ENCODE measurements around the gene CHCHD6.

The CHCHD6 gene

GRCh38 chr3:126685021-126685420 is 19.0 kb upstream of the CHCHD6 start:
- Histone ChIP-seq H3K4me1 (ENCODE audit: control insufficient read depth, insufficient read depth, low read length) (peaks cover 8% of the 10 kb centered on the region; the same call in 1 of the 2 replicates), H3K27ac (ENCODE audit: low read depth, low read length) (no peak overlapping the region), H3K9ac (ENCODE audit: low read depth, low read length) (no peak overlapping the region), H3K4me3 (ENCODE audit: low read depth, low read length) (no peak overlapping the region), H3K36me3 (ENCODE audit: control insufficient read depth, insufficient read depth, low read length) (no peaks in the 10 kb centered on the region), H3K9me3 (ENCODE audit: control insufficient read depth, insufficient read depth, low read length) (no peaks in the 10 kb centered on the region), H3K27me3 (ENCODE audit: control insufficient read depth, insufficient read depth, low read length) (peaks cover 5% of the 10 kb centered on the region)

- H3K4me1 ChIP-seq (ENCODE audit: control insufficient read depth, insufficient read depth, low read length): 0 out of 2 replicates have a peak, but pooled peaks cover 8% of the 10 kb centered on the region
- H3K4me3 ChIP-seq (ENCODE audit: low read depth, low read length): no peak overlapping the region
- no peaks in the 10 kb centered on the region for H3K36me3 ChIP-seq (ENCODE audit: control insufficient read depth, insufficient read depth, low read length)
- H3K27ac ChIP-seq (ENCODE audit: low read depth, low read length): no peak overlapping the region
- no peaks in the 10 kb centered on the region for H3K9me3 ChIP-seq (ENCODE audit: control insufficient read depth, insufficient read depth, low read length)
- H3K27me3 ChIP-seq (ENCODE audit: control insufficient read depth, insufficient read depth, low read length): peaks cover under 1% of the 10 kb centered on the region; the same call in 1 of the 2 replicates
- H3K9ac ChIP-seq (ENCODE audit: low read depth, low read length): no peak overlapping the region
These were observed 18.5 kb upstream of the CHCHD6 start for GRCh38 chr3:126685493-126685892.

DNA sequence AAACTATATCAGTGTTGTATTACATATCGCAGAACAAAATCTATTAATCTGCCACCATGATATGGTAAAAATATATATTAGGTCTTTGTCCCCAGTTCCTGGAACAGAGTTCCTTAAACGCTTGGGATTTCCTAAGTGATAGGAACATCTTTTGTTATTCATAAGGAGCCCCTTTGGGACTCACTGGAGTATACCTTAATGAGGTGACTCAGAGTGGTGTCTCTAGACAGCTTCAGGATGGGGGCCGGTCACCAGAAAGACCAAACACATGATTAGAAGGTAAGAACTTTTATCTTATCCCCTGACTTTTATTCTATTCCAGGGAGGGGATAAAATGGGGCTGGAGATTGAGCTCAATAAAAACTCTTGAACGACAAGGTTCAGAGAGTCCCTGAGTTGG is 12.3 kb upstream of the CHCHD6 start:
- Histone ChIP-seq H3K4me1 (ENCODE audit: control insufficient read depth, insufficient read depth, low read length) (no peaks in the 10 kb centered on the region), H3K27me3 (ENCODE audit: control insufficient read depth, insufficient read depth, low read length) (no peaks in the 10 kb centered on the region), H3K36me3 (ENCODE audit: control insufficient read depth, insufficient read depth, low read length) (no peaks in the 10 kb centered on the region), H3K9me3 (ENCODE audit: control insufficient read depth, insufficient read depth, low read length) (no peaks in the 10 kb centered on the region), H3K4me3 (ENCODE audit: low read depth, low read length) (no peak overlapping the region), H3K9ac (ENCODE audit: low read depth, low read length) (no peak overlapping the region), H3K27ac (ENCODE audit: low read depth, low read length) (no peak overlapping the region)

DNA sequence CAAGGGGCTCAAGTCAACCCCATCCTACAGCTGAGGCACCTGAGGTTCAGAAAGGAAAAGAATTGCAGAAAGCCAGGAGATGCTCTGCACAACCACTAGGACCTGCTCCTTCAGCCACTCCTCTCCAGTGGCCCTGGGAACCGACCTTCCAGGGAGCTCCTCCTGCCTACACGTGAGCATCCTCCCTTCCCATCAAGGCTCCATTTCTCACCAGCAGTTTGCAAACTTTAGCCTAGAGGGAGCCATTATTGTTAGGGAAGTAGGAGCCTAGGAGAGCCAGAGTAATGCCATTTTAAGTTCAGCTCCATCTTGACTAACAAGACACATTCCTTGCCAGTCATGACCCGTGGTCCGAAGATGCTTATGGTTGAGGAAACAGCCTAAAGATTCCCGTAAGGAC is 11.2 kb upstream of the CHCHD6 start:
- no peaks in the 10 kb centered on the region for H3K4me1 ChIP-seq (ENCODE audit: control insufficient read depth, insufficient read depth, low read length)
- no peak overlapping the region for H3K27ac ChIP-seq (ENCODE audit: low read depth, low read length)
- no peak overlapping the region for H3K4me3 ChIP-seq (ENCODE audit: low read depth, low read length)
- H3K9me3 ChIP-seq (ENCODE audit: control insufficient read depth, insufficient read depth, low read length): no peaks in the 10 kb centered on the region
- no peaks in the 10 kb centered on the region for H3K36me3 ChIP-seq (ENCODE audit: control insufficient read depth, insufficient read depth, low read length)
- H3K27me3 ChIP-seq (ENCODE audit: control insufficient read depth, insufficient read depth, low read length): no peaks in the 10 kb centered on the region
- no peak overlapping the region for H3K9ac ChIP-seq (ENCODE audit: low read depth, low read length)

- H3K27me3 ChIP-seq (ENCODE audit: control insufficient read depth, insufficient read depth, low read length): no peaks in the 10 kb centered on the region
- no peaks in the 10 kb centered on the region for H3K9me3 ChIP-seq (ENCODE audit: control insufficient read depth, insufficient read depth, low read length)
- no peak overlapping the region for H3K9ac ChIP-seq (ENCODE audit: low read depth, low read length)
- H3K36me3 ChIP-seq (ENCODE audit: control insufficient read depth, insufficient read depth, low read length): no peaks in the 10 kb centered on the region
- no peak overlapping the region for H3K27ac ChIP-seq (ENCODE audit: low read depth, low read length)
- no peak overlapping the region for H3K4me3 ChIP-seq (ENCODE audit: low read depth, low read length)
- no peaks in the 10 kb centered on the region for H3K4me1 ChIP-seq (ENCODE audit: control insufficient read depth, insufficient read depth, low read length)
These were observed 10.1 kb upstream of the CHCHD6 start for GRCh38 chr3:126693921-126694320.

DNA sequence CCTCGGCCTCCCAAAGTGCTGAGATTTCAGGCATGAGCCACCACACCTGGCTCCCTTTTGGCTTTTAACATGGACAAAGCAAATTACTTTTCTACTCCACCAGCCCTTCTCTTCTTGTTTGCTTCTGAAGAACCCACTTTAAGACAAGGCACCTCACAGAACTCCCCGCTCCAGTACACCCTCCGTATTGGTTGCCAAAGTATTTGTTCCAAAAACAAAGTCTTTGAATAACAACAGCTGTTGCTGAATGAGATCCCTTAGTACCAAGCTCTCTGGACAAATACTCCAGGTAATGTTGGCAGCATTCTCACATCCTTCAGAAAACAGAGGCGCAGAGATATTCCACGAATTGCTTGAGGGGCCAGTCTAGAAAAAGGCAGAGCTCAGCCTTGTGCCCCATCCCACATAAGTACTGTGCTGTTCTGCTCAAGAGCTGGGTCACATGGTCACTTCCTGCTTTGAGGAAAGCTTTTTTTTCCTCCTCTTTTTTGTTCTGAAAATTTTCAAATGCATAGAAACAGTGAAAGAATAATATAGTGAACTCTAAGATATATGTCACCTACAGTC is 7.3 kb upstream of the CHCHD6 start:
- no peak overlapping the region for H3K9ac ChIP-seq (ENCODE audit: low read depth, low read length)
- H3K9me3 ChIP-seq (ENCODE audit: control insufficient read depth, insufficient read depth, low read length): no peaks in the 10 kb centered on the region
- no peaks in the 10 kb centered on the region for H3K4me1 ChIP-seq (ENCODE audit: control insufficient read depth, insufficient read depth, low read length)
- H3K4me3 ChIP-seq (ENCODE audit: low read depth, low read length): no peak overlapping the region
- no peaks in the 10 kb centered on the region for H3K36me3 ChIP-seq (ENCODE audit: control insufficient read depth, insufficient read depth, low read length)
- no peak overlapping the region for H3K27ac ChIP-seq (ENCODE audit: low read depth, low read length)
- no peaks in the 10 kb centered on the region; the same call in 1 of the 2 replicates for H3K27me3 ChIP-seq (ENCODE audit: control insufficient read depth, insufficient read depth, low read length)

DNA sequence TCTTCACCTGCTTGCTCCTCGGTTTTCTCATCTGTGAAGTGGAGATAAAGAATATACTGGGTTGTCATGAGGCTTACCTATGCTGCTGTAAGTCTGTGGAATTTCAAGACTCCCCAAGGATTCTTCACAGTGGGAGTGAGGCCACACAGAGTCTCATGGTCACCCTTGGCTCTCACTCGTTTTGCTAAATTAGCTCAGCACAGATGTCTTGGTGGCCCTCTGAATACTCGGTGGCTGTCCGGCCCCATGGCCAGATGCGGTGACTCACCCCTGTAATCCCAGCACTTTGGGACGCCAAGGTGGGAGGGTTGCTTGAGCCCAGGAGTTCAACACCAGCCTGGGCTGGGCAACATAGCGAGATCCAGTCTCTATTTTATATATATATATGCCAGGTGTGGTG is 5.0 kb upstream of the CHCHD6 start:
- Histone ChIP-seq H3K4me3 (ENCODE audit: low read depth, low read length) (no peak overlapping the region), H3K27ac (ENCODE audit: low read depth, low read length) (no peak overlapping the region), H3K9ac (ENCODE audit: low read depth, low read length) (no peak overlapping the region), H3K9me3 (ENCODE audit: control insufficient read depth, insufficient read depth, low read length) (no peaks in the 10 kb centered on the region), H3K4me1 (ENCODE audit: control insufficient read depth, insufficient read depth, low read length) (peaks cover 7% of the 10 kb centered on the region; the same call in 1 of the 2 replicates), H3K27me3 (ENCODE audit: control insufficient read depth, insufficient read depth, low read length) (peaks cover 9% of the 10 kb centered on the region; the same call in 1 of the 2 replicates), H3K36me3 (ENCODE audit: control insufficient read depth, insufficient read depth, low read length) (no peaks in the 10 kb centered on the region)

GRCh38 chr3:126704494-126705214 is 614 bp downstream of the CHCHD6 start:
- no peaks in the 10 kb centered on the region for H3K36me3 ChIP-seq (ENCODE audit: control insufficient read depth, insufficient read depth, low read length)
- H3K27ac ChIP-seq (ENCODE audit: low read depth, low read length): no peak overlapping the region
- H3K9me3 ChIP-seq (ENCODE audit: control insufficient read depth, insufficient read depth, low read length): no peaks in the 10 kb centered on the region
- H3K4me1 ChIP-seq (ENCODE audit: control insufficient read depth, insufficient read depth, low read length): peaks cover 7% of the 10 kb centered on the region; the same call in 1 of the 2 replicates
- no peak overlapping the region for H3K9ac ChIP-seq (ENCODE audit: low read depth, low read length)
- peak overlapping the region; percentile 67 for H3K4me3 ChIP-seq (ENCODE audit: low read depth, low read length)
- peaks cover 20% of the 10 kb centered on the region for H3K27me3 ChIP-seq (ENCODE audit: control insufficient read depth, insufficient read depth, low read length)

DNA sequence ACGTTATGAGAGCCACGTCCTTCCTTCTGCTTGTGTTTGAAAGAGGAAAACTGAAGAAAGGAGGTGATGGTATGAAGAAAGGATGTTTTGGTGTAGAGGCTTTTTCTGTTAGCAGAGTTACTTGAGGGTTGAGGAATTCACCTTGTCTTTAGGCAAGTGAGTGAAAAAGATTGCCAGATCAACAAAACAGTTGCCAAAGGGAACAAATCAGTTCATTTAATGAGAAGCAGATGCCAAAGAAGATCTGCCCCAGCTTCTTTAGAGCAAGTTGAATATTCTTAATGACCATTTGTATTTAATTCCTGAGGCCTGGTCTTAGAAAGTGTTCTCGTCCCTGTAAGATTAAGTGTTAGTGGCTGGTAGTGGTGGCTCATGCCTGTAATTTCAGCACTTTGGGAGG is 2.6 kb downstream of the CHCHD6 start:
- Histone ChIP-seq H3K9me3 (ENCODE audit: control insufficient read depth, insufficient read depth, low read length) (no peaks in the 10 kb centered on the region), H3K9ac (ENCODE audit: low read depth, low read length) (no peak overlapping the region), H3K4me3 (ENCODE audit: low read depth, low read length) (no peak overlapping the region), H3K27me3 (ENCODE audit: control insufficient read depth, insufficient read depth, low read length) (peaks cover 20% of the 10 kb centered on the region), H3K27ac (ENCODE audit: low read depth, low read length) (no peak overlapping the region), H3K4me1 (ENCODE audit: control insufficient read depth, insufficient read depth, low read length) (peaks cover 7% of the 10 kb centered on the region; the same call in 1 of the 2 replicates), H3K36me3 (ENCODE audit: control insufficient read depth, insufficient read depth, low read length) (no peaks in the 10 kb centered on the region)

- Histone ChIP-seq H3K27me3 (ENCODE audit: control insufficient read depth, insufficient read depth, low read length) (no peaks in the 10 kb centered on the region), H3K27ac (ENCODE audit: low read depth, low read length) (no peak overlapping the region), H3K36me3 (ENCODE audit: control insufficient read depth, insufficient read depth, low read length) (no peaks in the 10 kb centered on the region), H3K4me1 (ENCODE audit: control insufficient read depth, insufficient read depth, low read length) (no peaks in the 10 kb centered on the region), H3K9me3 (ENCODE audit: control insufficient read depth, insufficient read depth, low read length) (no peaks in the 10 kb centered on the region), H3K4me3 (ENCODE audit: low read depth, low read length) (no peak overlapping the region), H3K9ac (ENCODE audit: low read depth, low read length) (no peak overlapping the region)
These were observed 7.2 kb downstream of the CHCHD6 start for GRCh38 chr3:126711121-126711760.

DNA sequence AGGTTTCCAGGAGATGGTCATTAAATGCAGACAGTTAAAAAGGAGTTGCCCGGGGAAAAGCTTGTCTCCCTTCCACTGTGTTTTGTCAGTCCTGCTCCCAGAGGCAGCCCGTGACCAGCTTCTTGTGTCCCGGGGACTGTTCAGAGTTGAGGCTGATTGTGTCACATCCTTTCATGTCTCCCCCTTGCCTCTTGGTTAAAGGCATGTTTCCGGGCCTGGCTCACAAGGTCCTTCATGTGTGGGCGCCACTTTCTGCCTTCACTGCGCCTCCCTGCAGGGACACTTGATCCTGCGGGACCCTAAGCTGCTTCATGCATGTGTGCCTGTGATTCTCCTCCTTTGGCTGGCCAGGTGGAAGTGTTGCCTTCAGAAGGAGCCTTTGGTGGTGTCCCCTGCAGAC is 9.2 kb downstream of the CHCHD6 start:
- H3K36me3 ChIP-seq (ENCODE audit: control insufficient read depth, insufficient read depth, low read length): no peaks in the 10 kb centered on the region
- H3K27me3 ChIP-seq (ENCODE audit: control insufficient read depth, insufficient read depth, low read length): no peaks in the 10 kb centered on the region
- H3K4me1 ChIP-seq (ENCODE audit: control insufficient read depth, insufficient read depth, low read length): no peaks in the 10 kb centered on the region
- no peak overlapping the region for H3K27ac ChIP-seq (ENCODE audit: low read depth, low read length)
- no peaks in the 10 kb centered on the region for H3K9me3 ChIP-seq (ENCODE audit: control insufficient read depth, insufficient read depth, low read length)
- no peak overlapping the region for H3K9ac ChIP-seq (ENCODE audit: low read depth, low read length)
- H3K4me3 ChIP-seq (ENCODE audit: low read depth, low read length): no peak overlapping the region

Measured in HUES48 (cell line).